ENCODE data around the gene PKLR. TPM values are rescaled to one million over a fixed set of nuclear protein-coding genes. Genes with fewer than 3 reads are reported as not detected.

PKLR gene
- total and polyA plus RNA-seq, 2 of the 8 experiments (the other 6 are each of a cell fraction or from before 2014, with no cell fraction given): 2.3 to 7.5 TPM

DNA sequence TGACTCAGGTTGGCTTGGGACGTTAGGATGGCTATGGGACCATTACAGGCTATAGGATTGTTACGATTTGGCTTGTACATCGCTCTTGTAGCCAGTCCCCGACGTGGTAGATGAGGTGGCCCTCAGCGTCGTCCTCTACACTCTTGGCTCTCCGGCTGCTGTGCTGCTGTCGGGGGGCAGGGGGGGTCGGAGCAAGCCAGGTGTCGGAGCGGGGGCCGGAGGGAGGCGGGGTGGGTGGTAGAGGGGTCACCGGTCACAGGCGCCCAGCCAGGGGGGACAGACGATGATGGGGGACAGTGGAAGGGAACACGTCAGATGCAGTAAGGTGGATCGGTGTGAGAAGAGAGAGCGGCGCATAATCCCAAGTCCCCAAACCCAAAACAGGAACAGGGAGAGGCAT lies 32.6 kb downstream of the PKLR start:
- H3K4me2 ChIP-seq (ENCODE audit: insufficient read depth in 1 of 2, low read depth in 2 of 2, low read length in 2 of 2): no peak overlapping the region
- H4K8ac ChIP-seq (ENCODE audit: extremely low read depth, insufficient read depth, low read length): no peak overlapping the region
- no peak overlapping the region for H2BK20ac ChIP-seq (ENCODE audit: low read length)
- no peak overlapping the region for H3K4ac ChIP-seq (replicated peaks; ENCODE audit: insufficient read length, low read depth, low read length)
- no peak overlapping the region for H2BK12ac ChIP-seq (ENCODE audit: low read depth, low read length)
- WGBS, 2 experiments (ENCODE audit: extremely low coverage in 1 of 2, insufficient coverage in 1 of 2, insufficient read length in 1 of 2, insufficient replicate concordance in 2 of 2, low coverage in 1 of 2, low lambda C conversion rate in 2 of 2, missing lambda C conversion rate in 1 of 2): 91% methylated on average over 15 of the region's 21 CpGs; no CpG with 5 or more reads in 1 of the 2 experiments
- H3K4me1 ChIP-seq (replicated peaks in 1 of 4; ENCODE audit: control insufficient read depth in 3 of 4, insufficient read depth in 4 of 4, low read length in 3 of 4): peaks cover 0 to 8% (median under 1%) of the 10 kb centered on the region in 4 experiments; a peak in 4 of 7 replicates
- H3K18ac ChIP-seq (ENCODE audit: extremely low read depth, low read length): no peak overlapping the region
- H3K23me2 ChIP-seq (ENCODE audit: low read depth, low read length): 0 out of 2 replicates have a peak, but pooled peaks cover 7% of the 10 kb centered on the region
- H3K79me2 ChIP-seq (ENCODE audit: control insufficient read depth in 1 of 2, insufficient read depth in 2 of 2, low read length in 2 of 2): peaks cover 10 to 25% of the 10 kb centered on the region in 2 experiments
- no peak overlapping the region for H2AFZ ChIP-seq (ENCODE audit: low read length)
- H2BK120ac ChIP-seq (replicated peaks; ENCODE audit: low read depth, low read length): no peak overlapping the region
- POLR2A ChIA-PET (ENCODE audit: partially characterized antibody): interaction anchor here (0.9 to 7.5 kb wide), 4 partner anchors 7 to 63 kb away, joined by 3 to 87 read pairs (median 7); partner anchors contain the start of genes ENTREP3 and SCAMP3
- H3K14ac ChIP-seq (ENCODE audit: insufficient read length): no peak overlapping the region
- H3K27ac ChIP-seq (ENCODE audit: low read depth, low read length): no peak overlapping the region
- no peak overlapping the region for H4K91ac ChIP-seq (replicated peaks; ENCODE audit: insufficient read length, low read length)
- FAIRE-seq: no peak
- no peaks in the 10 kb centered on the region for H3K9me3 ChIP-seq (ENCODE audit: insufficient read depth in 2 of 2, low read depth in 1 of 2, low read length in 1 of 2)
- no peak overlapping the region for H3K4me3 ChIP-seq (ENCODE audit: extremely low read depth in 1 of 4, insufficient read depth in 2 of 4, low read depth in 3 of 4, low read length in 4 of 4)
- no peaks in the 10 kb centered on the region; the same call in none of the 2 replicates for H3K79me1 ChIP-seq (ENCODE audit: low read depth, low read length)
- peaks cover 7 to 12% of the 10 kb centered on the region in 2 experiments for H4K20me1 ChIP-seq (replicated peaks in 1 of 2; ENCODE audit: control insufficient read depth in 1 of 2, insufficient read depth in 2 of 2, low read length in 2 of 2)
- no peak overlapping the region for H3K23ac ChIP-seq (ENCODE audit: insufficient read length)
- H2BK15ac ChIP-seq (ENCODE audit: low read length): no peak overlapping the region
- H2BK5ac ChIP-seq (ENCODE audit: low read depth, low read length): no peak overlapping the region
- no peak overlapping the region for H4K5ac ChIP-seq (ENCODE audit: insufficient read length, low read depth, low read length)
- H2AK5ac ChIP-seq (ENCODE audit: low read depth, low read length): no peak overlapping the region
- no peak overlapping the region for H3K56ac ChIP-seq (replicated peaks; ENCODE audit: insufficient read length, low read depth, low read length)
- DNase-seq (ENCODE audit: low read depth in 1 of 2, low spot score in 2 of 2): no peak
- H3K9ac ChIP-seq (replicated peaks in 1 of 4; ENCODE audit: extremely low read depth in 1 of 4, low read depth in 3 of 4, low read length in 3 of 4): no peak overlapping the region
- peaks cover 47 to 78% (median 68%) of the 10 kb centered on the region in 4 experiments for H3K36me3 ChIP-seq (ENCODE audit: control insufficient read depth in 2 of 4, insufficient read depth in 4 of 4, low read length in 3 of 4)
- no peaks in the 10 kb centered on the region for H3K27me3 ChIP-seq (replicated peaks in 1 of 4; ENCODE audit: control insufficient read depth in 3 of 4, extremely low read depth in 1 of 4, insufficient read depth in 3 of 4, low read length in 3 of 4)
- CTCF ChIA-PET (ENCODE audit: partially characterized antibody): interaction anchor here (2.2 to 4.5 kb wide), 2 partner anchors 10 to 17 kb away, joined by 8 to 61 read pairs; no protein-coding TSS in a partner anchor
- no peak for TF ChIP-seq KDM5A (IDR thresholded peaks at IDR 0.05; ENCODE audit: low read length)
- TF ChIP-seq, protein P1, sequence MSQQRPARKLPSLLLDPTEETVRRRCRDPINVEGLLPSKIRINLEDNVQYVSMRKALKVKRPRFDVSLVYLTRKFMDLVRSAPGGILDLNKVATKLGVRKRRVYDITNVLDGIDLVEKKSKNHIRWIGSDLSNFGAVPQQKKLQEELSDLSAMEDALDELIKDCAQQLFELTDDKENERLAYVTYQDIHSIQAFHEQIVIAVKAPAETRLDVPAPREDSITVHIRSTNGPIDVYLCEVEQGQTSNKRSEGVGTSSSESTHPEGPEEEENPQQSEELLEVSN (IDR thresholded peaks at IDR 0.05): no peak
- TF ChIP-seq RBBP5 (IDR thresholded peaks at IDR 0.05; ENCODE audit: borderline replicate concordance, low read depth, low read length): no peak
- TF ChIP-seq, protein P2, sequence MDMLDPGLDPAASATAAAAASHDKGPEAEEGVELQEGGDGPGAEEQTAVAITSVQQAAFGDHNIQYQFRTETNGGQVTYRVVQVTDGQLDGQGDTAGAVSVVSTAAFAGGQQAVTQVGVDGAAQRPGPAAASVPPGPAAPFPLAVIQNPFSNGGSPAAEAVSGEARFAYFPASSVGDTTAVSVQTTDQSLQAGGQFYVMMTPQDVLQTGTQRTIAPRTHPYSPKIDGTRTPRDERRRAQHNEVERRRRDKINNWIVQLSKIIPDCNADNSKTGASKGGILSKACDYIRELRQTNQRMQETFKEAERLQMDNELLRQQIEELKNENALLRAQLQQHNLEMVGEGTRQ (IDR thresholded peaks at IDR 0.05; ENCODE audit: low read length): no peak
- TF ChIP-seq EP300 (IDR thresholded peaks at IDR 0.05; ENCODE audit: borderline replicate concordance in 1 of 2, low read depth in 2 of 2, low read length in 2 of 2): no peak
- no peak for TF ChIP-seq SIN3A (conservative IDR thresholded peaks at IDR 0.05 in 1 of 2, IDR thresholded peaks at IDR 0.05 in 1 of 2; ENCODE audit: low read depth in 1 of 2, low read length in 2 of 2)
- no peak for TF ChIP-seq NANOG (IDR thresholded peaks at IDR 0.05; ENCODE audit: insufficient read depth, low read depth, low read length, poor library complexity, severe bottlenecking)
- no peak for TF ChIP-seq KDM4A (IDR thresholded peaks at IDR 0.05; ENCODE audit: low read depth, low read length, severe bottlenecking)
- TF ChIP-seq FOSL1 (IDR thresholded peaks at IDR 0.05; ENCODE audit: insufficient read depth, low read depth, low read length): no peak
- no peak for TF ChIP-seq TAF1 (IDR thresholded peaks at IDR 0.05; ENCODE audit: low read depth, low read length)

All from H1 (cell line).